IMR-90 (cell line): ENCODE measurements around the gene RHOT2. TPM values are rescaled to one million over a fixed set of nuclear protein-coding genes. Genes with fewer than 3 reads are reported as not detected.

ENCODE experiments used
- ATAC-seq: fragments of 200-7000 bp; cut with Tn5 transposase; 2 replicates; pipeline ENCODE4 v1.9.1; 2020; ENCODE audit warnings: low read depth, mild to moderate bottlenecking, moderate library complexity
- BruUV-seq: library from RNA; stranded (reverse); fragments of 400-500 nt; replicated peaks from 2 replicates; lab custom pipeline; 2021; lab: Mats Ljungman, UMichigan
- CTCF ChIA-PET: fragments of 300-600 bp; formaldehyde crosslinking; extraction: SDS; loops from one replicate; lab custom pipeline; 2021; ENCODE audit warnings: antibody characterized with exemption; lab: Yijun Ruan, JAX
- POLR2A ChIA-PET: fragments of 300-600 bp; sonication (Branson Sonifier 250); formaldehyde crosslinking; loops from one replicate; lab custom pipeline; 2022; ENCODE audit warnings: antibody characterized with exemption; ENCODE audit not compliant: unreplicated experiment; lab: Charles Lee
- DNase-seq: peaks from one replicate; pipeline ENCODE4 v3.0.0; 2013
- H2AFZ ChIP-seq: replicated peaks from 2 replicates; pipeline ENCODE3; 2013; ENCODE audit warnings: low read length, mild to moderate bottlenecking; ENCODE audit not compliant: poor library complexity
- H2AK5ac ChIP-seq: 2 replicates; pipeline ENCODE4 v1.6.1; 2013; ENCODE audit warnings: low read depth, low read length, inconsistent platforms
- H2AK9ac ChIP-seq: replicated peaks from 2 replicates; pipeline ENCODE3; 2013; ENCODE audit warnings: mild to moderate bottlenecking, low read depth, low read length, moderate library complexity; ENCODE audit not compliant: poor library complexity
- H2BK120ac ChIP-seq: 2 replicates; pipeline ENCODE4 v1.6.1; 2013; ENCODE audit warnings: low read depth, low read length, inconsistent platforms
- H2BK15ac ChIP-seq: 3 replicates; pipeline ENCODE4 v1.6.1; 2013; ENCODE audit warnings: low read depth, low read length, inconsistent platforms
- H2BK20ac ChIP-seq: 2 replicates; pipeline ENCODE4 v1.6.1; 2013; ENCODE audit warnings: low read depth, mild to moderate bottlenecking, inconsistent platforms, low read length, moderate library complexity
- H2BK5ac ChIP-seq: 2 replicates; pipeline ENCODE4 v1.6.1; 2013; ENCODE audit warnings: mild to moderate bottlenecking, low read depth, low read length, inconsistent platforms; ENCODE audit not compliant: poor library complexity, severe bottlenecking
- H3K14ac ChIP-seq: replicated peaks from 2 replicates; pipeline ENCODE4 v1.6.1; 2013; ENCODE audit warnings: low read depth, low read length, inconsistent platforms
- H3K18ac ChIP-seq: 2 replicates; pipeline ENCODE4 v1.6.1; 2013; ENCODE audit warnings: low read depth, low read length, control low read depth
- H3K23ac ChIP-seq: 2 replicates; pipeline ENCODE4 v1.6.1; 2013; ENCODE audit warnings: low read depth, low read length, inconsistent platforms
- H3K27ac ChIP-seq: 2 replicates; pipeline ENCODE4 v1.5.1; 2013; ENCODE audit warnings: mild to moderate bottlenecking, control low read depth, low read length; ENCODE audit not compliant: insufficient read depth
- H3K27me3 ChIP-seq: 2 replicates; pipeline ENCODE4 v1.6.1; 2013; ENCODE audit warnings: low read length; ENCODE audit not compliant: control insufficient read depth, insufficient read depth
- H3K36me3 ChIP-seq: 2 replicates; pipeline ENCODE4 v1.6.1; 2013; ENCODE audit warnings: low read length, mixed read lengths; ENCODE audit not compliant: control insufficient read depth, insufficient read depth
- H3K4ac ChIP-seq: 2 replicates; pipeline ENCODE4 v1.6.1; 2013; ENCODE audit warnings: low read depth, low read length, inconsistent platforms
- H3K4me1 ChIP-seq: 2 replicates; pipeline ENCODE4 v1.6.1; 2013; ENCODE audit warnings: low read length, mixed read lengths; ENCODE audit not compliant: control insufficient read depth, insufficient read depth
- H3K4me2 ChIP-seq: 2 replicates; pipeline ENCODE4 v1.6.1; 2013; ENCODE audit warnings: low read depth, mild to moderate bottlenecking, control low read depth, low read length, moderate library complexity
- H3K4me3 ChIP-seq: 2 replicates; pipeline ENCODE4 v1.5.1; 2013; ENCODE audit warnings: low read depth, mild to moderate bottlenecking, control low read depth, low read length, moderate library complexity; ENCODE audit not compliant: insufficient read depth
- H3K56ac ChIP-seq: 2 replicates; pipeline ENCODE4 v1.6.1; 2013; ENCODE audit warnings: low read length, inconsistent platforms; ENCODE audit not compliant: insufficient read depth; ENCODE audit errors: extremely low read depth
- H3K79me1 ChIP-seq, 2 experiments: 2 replicates each; pipeline ENCODE4 v1.6.1; 2013; ENCODE audit warnings: low read length in 2 of 2, inconsistent platforms in 1 of 2, low read depth in 1 of 2
- H3K9ac ChIP-seq: 2 replicates; pipeline ENCODE4 v1.6.1; 2013; ENCODE audit warnings: low read depth, low read length, control low read depth
- H3K9me1 ChIP-seq: 2 replicates; pipeline ENCODE4 v1.6.1; 2013; ENCODE audit warnings: low read length, inconsistent platforms; ENCODE audit not compliant: insufficient read depth
- H3K9me3 ChIP-seq: 2 replicates; pipeline ENCODE4 v1.6.1; 2013; ENCODE audit warnings: low read length; ENCODE audit not compliant: control insufficient read depth, insufficient read depth
- H4K20me1 ChIP-seq: 2 replicates; pipeline ENCODE4 v1.6.1; 2013; ENCODE audit warnings: low read length, inconsistent platforms; ENCODE audit not compliant: insufficient read depth
- H4K5ac ChIP-seq: 2 replicates; pipeline ENCODE4 v1.6.1; 2013; ENCODE audit warnings: mild to moderate bottlenecking, low read depth, low read length, control low read depth
- H4K8ac ChIP-seq, 2 experiments: 2 replicates each; pipeline ENCODE4 v1.6.1; 2013; ENCODE audit warnings: low read depth in 2 of 2, low read length in 2 of 2, control low read depth in 1 of 2, inconsistent platforms in 1 of 2
- H4K91ac ChIP-seq: 2 replicates; pipeline ENCODE4 v1.6.1; 2013; ENCODE audit warnings: low read depth, low read length, inconsistent platforms; ENCODE audit not compliant: insufficient read depth
- ELK1 ChIP-seq: fragments of 150-350 bp; IDR thresholded peaks from 2 replicates; pipeline ENCODE4 v1.6.1; 2016; ENCODE audit warnings: low read depth, mild to moderate bottlenecking, low read length, moderate library complexity, borderline replicate concordance
- MAFK ChIP-seq: IDR thresholded peaks from 2 replicates; pipeline ENCODE4 v1.6.1; 2012; ENCODE audit warnings: low read depth, low read length, improper control_type of control experiment
- MXI1 ChIP-seq: IDR thresholded peaks from 2 replicates; pipeline ENCODE4 v1.6.1; 2012; ENCODE audit warnings: low read depth, mild to moderate bottlenecking, low read length, moderate library complexity, borderline replicate concordance
- RAD21 ChIP-seq: IDR thresholded peaks from 2 replicates; pipeline ENCODE4 v1.6.1; 2012; ENCODE audit warnings: low read length, improper control_type of control experiment
- SMC3 ChIP-seq: fragments of 150-350 bp; IDR thresholded peaks from 2 replicates; pipeline ENCODE4 v1.6.1; 2016; ENCODE audit warnings: low read depth, mild to moderate bottlenecking, antibody characterized with exemption, low read length, moderate library complexity
- WGBS, 2 experiments: methylation state at CpG; one replicate each; pipeline versions ENCODE4 v1.1.5 to v1.1.7; 2013; ENCODE audit warnings: missing lambda C conversion rate in 2 of 2; ENCODE audit not compliant: insufficient read length in 1 of 2; ENCODE audit errors: extremely low coverage in 2 of 2; 5-methylcytosine and 5-hydroxymethylcytosine counted together
- dilution Hi-C: fragments of 300-500 bp; cut with HindIII; formaldehyde crosslinking; loops from one replicate; pipeline ENCODE4 v1.14.3; 2018; ENCODE audit warnings: low sequenced_read_pairs; ENCODE audit not compliant: unreplicated experiment
- in situ Hi-C: fragments of 300-500 bp; cut with MboI; formaldehyde crosslinking; loops from 3 replicates; pipeline ENCODE4 v1.14.3; 2019; ENCODE audit warnings: low sequenced_read_pairs, inconsistent platforms, mixed read lengths
- intact Hi-C: fragments of 100-400 bp; cut with micrococcal nuclease; formaldehyde crosslinking; loops from 2 replicates; pipeline ENCODE4 v1.10.0; 2022
- polyA plus RNA-seq, 3 experiments: library from polyadenylated mRNA; depleted of rRNA; stranded (reverse); fragments of >200 nt; gene quantifications; 2 replicates each; pipeline ENCODE4 v1.2.3, GENCODE V29; 2012; ENCODE audit warnings: low replicate concordance in 1 of 3
- total RNA-seq: library from RNA; depleted of rRNA; stranded (reverse); fragments of >200 nt; gene quantifications from 2 replicates; pipeline ENCODE4 v1.2.3, GENCODE V29; 2012

The RHOT2 gene
- total and polyA plus RNA-seq, 2 of the 4 experiments (the other 2 are of a cell fraction) = 20.3 to 181 TPM

GRCh38 chr16:635573-636205 is 32.2 kb upstream of the RHOT2 start:
- no peaks in the 10 kb centered on the region for H3K27me3 ChIP-seq
- H4K8ac ChIP-seq = peak overlapping the region in 1 of 2 experiments; percentile 84; a peak in 2 of 4 replicates
- ChIA-PET POLR2A (no interaction called here), CTCF (interaction anchor here (0.6 kb wide), 1 partner anchor 184 kb away, joined by 3 read pairs; no protein-coding TSS in a partner anchor)
- ATAC-seq (no peak), DNase-seq (no peak)
- peak overlapping the region; percentile 71 for H3K27ac ChIP-seq
- WGBS, 2 experiments = 8% methylated on average over 39 of the region's 55 CpGs; no CpG with 5 or more reads in 1 of the 2 experiments
- peak overlapping the region; percentile 91 for H2AK9ac ChIP-seq
- H4K91ac ChIP-seq = peak overlapping the region; percentile 66; the same call in 1 of the 2 replicates
- in situ Hi-C loops (no loop called here), intact Hi-C loops (loop anchor here (1.0 to 5.0 kb wide), 3 partner anchors 8 to 108 kb away; partner anchors contain the start of gene CAPN15), dilution Hi-C loops (no loop called here)
- peak overlapping the region; percentile 98 for H2AK5ac ChIP-seq
- H3K4me2 ChIP-seq = peak overlapping the region; percentile 98
- H3K9me1 ChIP-seq = peaks cover 8% of the 10 kb centered on the region; the same call in 1 of the 2 replicates
- peak overlapping the region; percentile 46 for H3K56ac ChIP-seq
- peak overlapping the region; percentile 74 for H3K9ac ChIP-seq
- H3K4me3 ChIP-seq = peak overlapping the region; percentile 97
- no peak overlapping the region for H2BK15ac ChIP-seq
- H3K14ac ChIP-seq = peak overlapping the region; percentile 89
- H3K9me3 ChIP-seq = no peaks in the 10 kb centered on the region
- peaks cover 17% of the 10 kb centered on the region for H3K4me1 ChIP-seq
- no peak for TF ChIP-seq SMC3
- no peak for TF ChIP-seq MAFK
- TF ChIP-seq ELK1 = no peak
- no peak for TF ChIP-seq MXI1
- no peak for TF ChIP-seq RAD21
- H3K23ac ChIP-seq = no peak overlapping the region
- H2AFZ ChIP-seq = peak overlapping the region; percentile 100
- H4K20me1 ChIP-seq = peaks cover 4% of the 10 kb centered on the region
- H3K18ac ChIP-seq = no peak overlapping the region
- H2BK5ac ChIP-seq = peak overlapping the region; percentile 77
- H3K79me1 ChIP-seq = peaks cover 0 to 22% of the 10 kb centered on the region in 2 experiments; a peak in 2 of 4 replicates
- no peak overlapping the region for H2BK20ac ChIP-seq
- peaks cover 12% of the 10 kb centered on the region; the same call in 1 of the 2 replicates for H3K36me3 ChIP-seq
- H4K5ac ChIP-seq = peak overlapping the region; percentile 58; the same call in 1 of the 2 replicates
- H3K4ac ChIP-seq = peak overlapping the region; percentile 77
- peak overlapping the region; percentile 37; the same call in 1 of the 2 replicates for H2BK120ac ChIP-seq
- BruUV-seq = no TSS peak
